Head of caudate nucleus (tissue), 42 donors: ENCODE measurements around the gene FAM181A.
A peak's percentile ranks its signal among the peaks of the same experiment; 100 is the strongest.

ENCODE experiments used
- DNase-seq, 42 donors: peaks; one replicate each; pipeline versions ENCODE4 v3.0.0 to v3.0.0-alpha.2; 2020 to 2021; ENCODE audit warnings: mixed read lengths in 7 of 42
- intact Hi-C: fragments of 100-400 bp; cut with DNase I; formaldehyde crosslinking; loops from one replicate; pipeline ENCODE4 v1.15.0; 2022

The FAM181A gene

GRCh38 chr14:93925374-93925895, 1.7 kb upstream of the FAM181A start:
- DNase-seq = no peak
- intact Hi-C loops = no loop called here

GRCh38 chr14:93926245-93926872, 785 bp upstream of the FAM181A start:
- DNase-seq = peak in 41 of 42 donors; percentile 12 to 83 (median 66)

GRCh38 chr14:93927800-93928145, 629 bp downstream of the FAM181A start:
- no peak for DNase-seq
- intact Hi-C loops = no loop called here

More at GRCh38 chr14:93926245-93926872, 785 bp upstream of the FAM181A start:
- intact Hi-C loops = no loop called here

GRCh38 chr14:93928184-93929047, 1.3 kb downstream of the FAM181A start:
- DNase-seq = no peak
- intact Hi-C loops = no loop called here

- DNase-seq = no peak
- intact Hi-C loops = no loop called here
These were observed 1.9 kb downstream of the FAM181A start for GRCh38 chr14:93929048-93929535.

- intact Hi-C loops = no loop called here
- no peak for DNase-seq
These were observed 2.5 kb downstream of the FAM181A start for GRCh38 chr14:93929657-93930056.

- DNase-seq = no peak
- intact Hi-C loops = no loop called here
These were observed 3.3 kb downstream of the FAM181A start for GRCh38 chr14:93930296-93930988.

- intact Hi-C loops = no loop called here
- DNase-seq = no peak
These were observed 3.8 kb downstream of the FAM181A start for GRCh38 chr14:93930989-93931307.

- intact Hi-C loops = no loop called here
- DNase-seq = no peak
These were observed 5.5 kb downstream of the FAM181A start for GRCh38 chr14:93932642-93933041.

GRCh38 chr14:93935213-93935612, 8.1 kb downstream of the FAM181A start:
- intact Hi-C loops = no loop called here
- DNase-seq = no peak

GRCh38 chr14:93936245-93936644, 9.1 kb downstream of the FAM181A start:
- intact Hi-C loops = no loop called here
- peak in 11 of 42 donors; percentile 20 to 68 (median 40) for DNase-seq

GRCh38 chr14:93936926-93937325, 9.8 kb downstream of the FAM181A start:
- no peak for DNase-seq
- intact Hi-C loops = no loop called here

- intact Hi-C loops = no loop called here
These were observed 10.4 kb downstream of the FAM181A start for GRCh38 chr14:93937519-93937918.

GRCh38 chr14:93938751-93939303, 11.7 kb downstream of the FAM181A start:
- no peak for DNase-seq
- intact Hi-C loops = loop anchor here (2.0 kb wide), 1 partner anchor 62 kb away; no protein-coding TSS in a partner anchor

More at GRCh38 chr14:93937519-93937918, 10.4 kb downstream of the FAM181A start:
- no peak for DNase-seq

- peak; percentile 60 to 92 (median 83) for DNase-seq
- intact Hi-C loops = loop anchor here (2.0 kb wide), 1 partner anchor 61 kb away; no protein-coding TSS in a partner anchor
These were observed 12.4 kb downstream of the FAM181A start for GRCh38 chr14:93939304-93940229.

- no peak for DNase-seq
- intact Hi-C loops = no loop called here
These were observed 13.3 kb downstream of the FAM181A start for GRCh38 chr14:93940437-93940836.

GRCh38 chr14:93941293-93941910, 14.3 kb downstream of the FAM181A start:
- intact Hi-C loops = no loop called here
- DNase-seq = no peak

- intact Hi-C loops = no loop called here
- no peak for DNase-seq
These were observed 15.9 kb downstream of the FAM181A start for GRCh38 chr14:93943052-93943451.
